ENCODE data around the gene EXOC3. TPM values are rescaled to one million over a fixed set of nuclear protein-coding genes. Genes with fewer than 3 reads are reported as not detected.

Gene EXOC3
- total RNA-seq, 1 donor from 2014 or later: 67.3 TPM

GRCh38 chr5:488241-488640 lies 45.3 kb downstream of the EXOC3 start:
- Mint-ChIP-seq H3K27me3 (peaks cover 15% of the 10 kb centered on the region), H3K9me3 (ENCODE audit: low read depth) (no peaks in the 10 kb centered on the region), H3K36me3 (ENCODE audit: insufficient read depth) (no peaks in the 10 kb centered on the region), H3K4me3 (ENCODE audit: low read depth) (no peak overlapping the region), H3K4me1 (ENCODE audit: low read depth) (no peaks in the 10 kb centered on the region), H3K27ac (no peak overlapping the region)
- no peak for DNase-seq (ENCODE audit: low spot score, unreplicated experiment)
- TF ChIP-seq, protein P1, sequence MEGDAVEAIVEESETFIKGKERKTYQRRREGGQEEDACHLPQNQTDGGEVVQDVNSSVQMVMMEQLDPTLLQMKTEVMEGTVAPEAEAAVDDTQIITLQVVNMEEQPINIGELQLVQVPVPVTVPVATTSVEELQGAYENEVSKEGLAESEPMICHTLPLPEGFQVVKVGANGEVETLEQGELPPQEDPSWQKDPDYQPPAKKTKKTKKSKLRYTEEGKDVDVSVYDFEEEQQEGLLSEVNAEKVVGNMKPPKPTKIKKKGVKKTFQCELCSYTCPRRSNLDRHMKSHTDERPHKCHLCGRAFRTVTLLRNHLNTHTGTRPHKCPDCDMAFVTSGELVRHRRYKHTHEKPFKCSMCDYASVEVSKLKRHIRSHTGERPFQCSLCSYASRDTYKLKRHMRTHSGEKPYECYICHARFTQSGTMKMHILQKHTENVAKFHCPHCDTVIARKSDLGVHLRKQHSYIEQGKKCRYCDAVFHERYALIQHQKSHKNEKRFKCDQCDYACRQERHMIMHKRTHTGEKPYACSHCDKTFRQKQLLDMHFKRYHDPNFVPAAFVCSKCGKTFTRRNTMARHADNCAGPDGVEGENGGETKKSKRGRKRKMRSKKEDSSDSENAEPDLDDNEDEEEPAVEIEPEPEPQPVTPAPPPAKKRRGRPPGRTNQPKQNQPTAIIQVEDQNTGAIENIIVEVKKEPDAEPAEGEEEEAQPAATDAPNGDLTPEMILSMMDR (IDR thresholded peaks at IDR 0.05; ENCODE audit: unreplicated experiment): no peak

DNA sequence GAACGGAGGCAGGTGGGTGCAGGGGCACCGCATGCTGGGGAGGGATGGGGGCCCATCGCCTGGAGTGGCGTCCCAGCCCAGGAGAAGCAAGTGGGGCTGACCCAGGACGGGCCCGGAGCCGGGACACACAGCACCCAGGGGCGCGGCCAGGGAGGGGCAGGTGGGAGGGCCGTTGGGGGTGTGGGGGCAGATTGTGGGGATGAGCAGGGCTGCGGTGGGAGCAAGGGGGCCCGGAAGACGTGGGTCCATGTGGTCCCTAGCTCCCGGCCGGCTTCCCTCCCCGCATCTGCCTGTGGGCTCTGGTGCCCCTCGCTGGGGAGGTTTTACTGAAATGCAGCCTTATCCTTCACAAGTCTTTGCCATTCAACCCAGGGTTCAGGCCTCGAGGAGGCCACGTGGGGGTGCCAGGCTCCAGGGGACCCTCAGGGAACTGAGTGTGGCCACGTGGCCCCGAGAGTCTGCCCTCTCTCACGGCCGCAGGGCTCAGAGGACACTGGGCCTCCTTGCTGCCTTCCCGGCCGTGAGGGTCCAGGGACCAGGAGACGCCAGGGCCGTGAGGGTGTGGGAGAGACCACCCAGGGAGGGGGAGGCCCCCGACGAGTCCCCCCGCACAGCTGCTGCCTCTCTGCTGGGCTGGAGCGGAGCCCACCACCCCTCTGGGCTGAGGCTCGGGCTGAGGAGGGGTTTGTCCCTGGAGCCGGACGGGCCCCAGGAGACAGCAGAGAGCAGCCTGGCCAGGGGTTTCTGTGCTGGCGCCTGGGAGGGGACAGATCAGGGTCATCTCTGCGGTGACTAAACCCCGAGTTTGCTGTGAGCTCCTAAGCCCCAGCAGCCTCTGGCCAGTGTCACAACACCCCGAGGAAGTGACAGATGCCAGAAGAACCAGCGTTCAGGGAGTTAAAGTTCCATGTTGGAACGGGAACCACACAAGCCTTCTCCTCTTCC lies 46.0 kb downstream of the EXOC3 start:
- Mint-ChIP-seq H3K27ac (no peak overlapping the region), H3K27me3 (peaks cover 19% of the 10 kb centered on the region)

GRCh38 chr5:489689-490080 lies 46.7 kb downstream of the EXOC3 start:
- H3K9me3 Mint-ChIP-seq (ENCODE audit: low read depth): no peaks in the 10 kb centered on the region
- TF ChIP-seq, protein P1 (IDR thresholded peaks at IDR 0.05; ENCODE audit: unreplicated experiment): no peak
- H3K27ac Mint-ChIP-seq: no peak overlapping the region
- no peaks in the 10 kb centered on the region for H3K4me1 Mint-ChIP-seq (ENCODE audit: low read depth)
- DNase-seq (ENCODE audit: low spot score, unreplicated experiment): no peak
- peaks cover 22% of the 10 kb centered on the region for H3K27me3 Mint-ChIP-seq
- H3K4me3 Mint-ChIP-seq (ENCODE audit: low read depth): no peak overlapping the region
- no peaks in the 10 kb centered on the region for H3K36me3 Mint-ChIP-seq (ENCODE audit: insufficient read depth)

More for the DNA sequence above, 46.0 kb downstream of the EXOC3 start:
- Mint-ChIP-seq H3K36me3 (ENCODE audit: insufficient read depth) (no peaks in the 10 kb centered on the region), H3K4me3 (ENCODE audit: low read depth) (no peak overlapping the region), H3K9me3 (ENCODE audit: low read depth) (no peaks in the 10 kb centered on the region), H3K4me1 (ENCODE audit: low read depth) (no peaks in the 10 kb centered on the region)
- TF ChIP-seq, protein P1 (IDR thresholded peaks at IDR 0.05; ENCODE audit: unreplicated experiment): no peak
- DNase-seq (ENCODE audit: low spot score, unreplicated experiment): no peak

- H3K36me3 Mint-ChIP-seq (ENCODE audit: insufficient read depth): no peaks in the 10 kb centered on the region
- no peak for DNase-seq (ENCODE audit: low spot score, unreplicated experiment)
- H3K4me3 Mint-ChIP-seq (ENCODE audit: low read depth): no peak overlapping the region
- H3K27ac Mint-ChIP-seq: no peak overlapping the region
- no peaks in the 10 kb centered on the region for H3K9me3 Mint-ChIP-seq (ENCODE audit: low read depth)
- TF ChIP-seq, protein P1 (IDR thresholded peaks at IDR 0.05; ENCODE audit: unreplicated experiment): no peak
- no peaks in the 10 kb centered on the region for H3K4me1 Mint-ChIP-seq (ENCODE audit: low read depth)
- H3K27me3 Mint-ChIP-seq: peaks cover 21% of the 10 kb centered on the region
Measured at GRCh38 chr5:490116-491106, 47.4 kb downstream of the EXOC3 start.

Measured in progenitor cell of endocrine pancreas (in vitro differentiated cells).